ENCODE data around the gene PCSK5. TPM values are rescaled to one million over a fixed set of nuclear protein-coding genes. Genes with fewer than 3 reads are reported as not detected.
A peak's percentile ranks its signal among the peaks of the same experiment; 100 is the strongest.

The PCSK5 gene
- total and polyA plus RNA-seq, 5 experiments from 2014 or later = 6.5 to 22.8 (median 14.7) TPM

DNA sequence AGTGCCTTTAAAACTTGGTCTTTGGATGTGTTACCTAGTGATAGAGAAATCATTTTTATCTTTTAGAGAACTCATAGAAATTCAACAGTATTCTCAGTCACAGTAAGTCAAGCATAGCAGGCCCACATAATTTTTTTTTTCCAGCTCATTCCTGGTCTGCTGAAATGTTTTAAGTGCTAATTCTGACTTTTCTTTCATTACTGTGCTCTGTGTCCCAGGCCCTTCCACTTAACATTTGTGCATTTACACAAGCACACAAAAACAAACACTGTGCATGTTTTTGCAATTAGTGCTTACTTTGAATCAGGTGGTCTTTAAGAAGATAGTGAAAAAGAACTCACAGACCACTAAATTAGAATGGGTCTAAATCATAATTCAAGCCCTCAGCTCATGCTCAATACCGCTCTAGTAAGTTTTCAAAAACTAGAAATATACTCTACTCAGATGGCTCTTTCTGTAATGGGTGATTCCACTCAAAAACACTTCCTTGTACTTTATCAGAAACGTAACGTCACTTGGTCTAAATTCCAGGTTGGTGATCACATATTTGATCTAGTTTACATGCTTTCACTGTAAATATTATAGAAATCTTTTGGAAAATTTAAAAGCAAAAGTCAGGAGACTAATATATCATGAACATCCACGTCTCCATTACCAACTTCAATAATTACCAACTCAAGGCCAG lies 107.8 kb downstream of the PCSK5 start:
- Mint-ChIP-seq H3K4me1 (peaks cover 24 to 74% (median 48%) of the 10 kb centered on the region in 4 donors), H3K4me3 (no peak overlapping the region), H3K27ac (peak overlapping the region in 1 of 10 donors; percentile 33), H3K36me3 (peaks cover 15 to 24% (median 23%) of the 10 kb centered on the region in 3 donors), H3K9me3 (peaks cover 0 to 8% (median 0%) of the 10 kb centered on the region in 9 donors), H3K27me3 (no peaks in the 10 kb centered on the region)
- DNase-seq (no peak), ATAC-seq (no peak)
- POLR2A ChIA-PET = no interaction called here

DNA sequence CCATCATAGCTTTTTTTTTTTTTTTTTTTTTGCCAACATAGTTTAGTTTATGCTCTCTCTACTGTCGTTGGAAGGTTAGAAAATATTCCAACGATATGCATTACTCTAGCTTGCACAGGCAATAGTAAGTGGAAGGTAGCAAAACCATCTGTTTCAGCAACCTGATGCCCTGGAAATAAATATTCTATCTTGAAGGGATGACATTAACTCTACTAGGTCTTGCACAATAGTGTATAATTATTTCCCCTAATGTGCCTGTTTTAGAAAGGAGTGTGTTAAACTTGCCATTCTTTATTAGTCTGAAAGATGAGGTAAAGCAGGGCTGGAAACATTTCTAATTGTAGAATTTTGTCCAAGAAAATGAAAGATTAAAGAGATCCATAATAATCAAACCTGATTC lies 111.0 kb downstream of the PCSK5 start:
- Mint-ChIP-seq H3K27ac (peak overlapping the region in 4 of 10 donors; percentile 8 to 30 (median 20)), H3K36me3 (peaks cover 0 to 27% (median 7%) of the 10 kb centered on the region in 3 donors), H3K4me3 (no peak overlapping the region), H3K9me3 (peaks cover 0 to 4% (median 0%) of the 10 kb centered on the region in 9 donors), H3K27me3 (no peaks in the 10 kb centered on the region), H3K4me1 (peaks cover 19 to 73% (median 50%) of the 10 kb centered on the region in 4 donors)
- no peak for ATAC-seq
- DNase-seq = no peak
- POLR2A ChIA-PET = no interaction called here

DNA sequence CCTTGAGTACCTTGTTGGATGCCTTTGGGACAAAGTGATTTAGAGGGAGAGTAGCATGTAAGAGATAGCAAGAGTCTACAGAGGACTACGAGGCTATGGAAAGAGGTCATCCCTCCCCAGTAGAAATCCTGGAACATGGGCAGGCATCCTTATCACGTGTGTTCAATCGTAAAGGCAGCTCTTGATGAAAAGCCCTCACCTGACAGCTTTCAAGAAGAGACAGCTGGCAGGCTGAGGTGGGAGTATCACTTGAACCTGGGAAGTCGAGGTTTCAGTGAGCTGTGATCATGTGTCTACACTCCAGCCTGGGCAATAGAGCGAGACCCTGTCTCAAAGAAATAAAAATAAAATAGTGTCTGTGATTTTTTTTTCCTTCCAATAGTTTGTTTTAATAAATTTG lies 112.6 kb downstream of the PCSK5 start:
- Mint-ChIP-seq H3K27me3 (no peaks in the 10 kb centered on the region), H3K4me3 (no peak overlapping the region), H3K36me3 (peaks cover 0 to 20% (median 5%) of the 10 kb centered on the region in 3 donors), H3K27ac (peak overlapping the region in 8 of 10 donors; percentile 1 to 41 (median 32)), H3K9me3 (peaks cover 0 to 4% (median 0%) of the 10 kb centered on the region in 9 donors), H3K4me1 (peaks cover 19 to 70% (median 52%) of the 10 kb centered on the region in 4 donors)
- no peak for DNase-seq
- POLR2A ChIA-PET = no interaction called here
- ATAC-seq = no peak

DNA sequence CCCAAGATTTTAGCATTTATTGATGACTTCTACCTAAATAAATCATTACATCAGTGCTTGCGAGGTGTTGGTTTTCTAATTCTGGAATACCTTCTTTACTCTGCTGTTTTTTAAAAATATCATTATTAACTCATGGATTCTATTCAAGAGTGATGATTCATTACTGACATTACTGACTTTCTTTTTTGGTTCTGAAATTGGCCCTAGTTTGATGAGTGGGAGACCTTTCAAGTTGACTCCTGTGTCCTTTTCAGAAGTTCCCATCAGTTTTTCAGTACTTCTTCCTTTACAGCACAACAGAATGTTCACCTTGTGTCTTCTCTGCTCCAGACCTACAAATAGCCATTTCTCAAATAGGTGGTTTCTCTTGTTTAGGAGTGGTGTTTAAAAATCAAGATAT lies 114.1 kb downstream of the PCSK5 start:
- Mint-ChIP-seq H3K4me3 (peak overlapping the region in 3 of 10 donors; percentile 1 to 41 (median 8)), H3K4me1 (peaks cover 19 to 75% (median 58%) of the 10 kb centered on the region in 4 donors), H3K36me3 (peaks cover 0 to 18% (median 0%) of the 10 kb centered on the region in 3 donors), H3K27ac (peak overlapping the region in 7 of 10 donors; percentile 3 to 64 (median 43)), H3K27me3 (no peaks in the 10 kb centered on the region), H3K9me3 (peaks cover 0 to 4% (median 0%) of the 10 kb centered on the region in 9 donors)
- DNase-seq (no peak), ATAC-seq (no peak)
- POLR2A ChIA-PET = no interaction called here

DNA sequence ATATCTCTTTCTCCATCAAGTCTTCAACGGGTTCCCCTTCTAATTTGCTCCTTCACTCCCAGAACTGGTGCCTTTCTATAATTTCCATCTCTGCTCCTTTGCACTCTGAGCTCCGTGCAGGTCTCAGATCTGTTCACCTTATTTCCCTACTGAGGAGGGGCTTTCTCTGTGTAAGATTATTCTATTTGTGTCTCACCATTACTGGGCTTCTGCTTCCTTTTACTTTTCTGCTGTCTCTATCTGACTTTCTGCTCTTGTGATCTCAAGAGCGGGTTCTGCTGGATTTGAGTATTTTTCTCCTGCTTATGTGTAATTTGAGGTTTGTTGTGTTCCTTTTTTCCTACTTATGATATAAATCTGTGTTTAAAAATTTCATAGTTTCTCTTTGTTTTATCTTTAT lies 117.5 kb downstream of the PCSK5 start:
- peaks cover 18 to 74% (median 61%) of the 10 kb centered on the region in 4 donors for H3K4me1 Mint-ChIP-seq

DNA sequence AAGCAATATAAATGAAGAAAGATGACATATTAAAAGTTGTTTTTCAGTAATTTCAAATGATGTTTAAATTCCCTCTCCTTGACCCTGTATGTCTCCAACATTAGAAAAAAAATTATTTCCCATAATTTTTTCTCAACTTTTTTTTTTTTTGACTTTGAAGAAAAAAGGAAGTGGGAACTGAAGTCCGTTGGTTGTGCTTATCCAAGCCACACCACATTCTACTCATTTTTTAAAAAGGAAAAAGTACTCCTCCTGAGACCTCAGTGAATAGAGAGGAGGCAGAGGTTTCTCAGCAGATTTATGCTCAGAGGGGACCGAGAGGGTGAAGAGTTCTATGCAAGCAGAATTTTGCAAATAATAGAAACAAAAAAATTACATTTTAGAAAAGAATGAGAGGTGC lies 123.3 kb downstream of the PCSK5 start:
- ATAC-seq (no peak), DNase-seq (no peak)
- Mint-ChIP-seq H3K27ac (no peak overlapping the region), H3K9me3 (peaks cover 0 to 13% (median 1%) of the 10 kb centered on the region in 9 donors), H3K4me3 (no peak overlapping the region), H3K27me3 (no peaks in the 10 kb centered on the region), H3K36me3 (peaks cover 0 to 7% (median 5%) of the 10 kb centered on the region in 3 donors), H3K4me1 (peaks cover 26 to 78% (median 58%) of the 10 kb centered on the region in 4 donors)
- POLR2A ChIA-PET = interaction anchor here (1.4 kb wide), 1 partner anchor 74 kb away, joined by 3 read pairs; no protein-coding TSS in a partner anchor

More for the DNA sequence above, 117.5 kb downstream of the PCSK5 start:
- DNase-seq (no peak), ATAC-seq (peak in 1 of 2 donors; percentile 35)
- Mint-ChIP-seq H3K4me3 (peak overlapping the region; percentile 52 to 83 (median 72)), H3K27me3 (no peaks in the 10 kb centered on the region), H3K36me3 (peaks cover 0 to 16% (median 0%) of the 10 kb centered on the region in 3 donors), H3K9me3 (peaks cover 0 to 4% (median 0%) of the 10 kb centered on the region in 9 donors), H3K27ac (peak overlapping the region; percentile 4 to 89 (median 68))
- POLR2A ChIA-PET = interaction anchor here (1.0 kb wide), 1 partner anchor 15 kb away, joined by 3 read pairs; no protein-coding TSS in a partner anchor

DNA sequence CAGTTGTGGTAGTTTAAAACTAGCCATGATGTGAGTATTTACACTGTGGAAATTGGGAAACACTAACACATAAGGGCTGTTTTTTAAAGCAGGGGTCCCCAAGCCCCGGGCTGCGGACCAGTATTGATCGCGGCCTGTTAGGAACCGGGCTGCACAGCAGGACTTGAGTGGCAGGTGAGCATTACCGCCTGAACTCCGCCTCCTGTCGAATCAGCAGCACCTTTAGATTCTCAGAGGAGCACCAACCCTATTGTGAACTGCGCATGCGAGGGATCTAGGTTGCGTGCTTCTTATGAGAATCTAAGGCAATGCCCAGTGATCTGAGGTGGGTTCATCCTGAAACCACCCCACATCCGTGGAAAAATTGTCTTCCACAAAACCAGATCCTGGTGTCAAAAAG lies 127.8 kb downstream of the PCSK5 start:
- no peak for DNase-seq
- Mint-ChIP-seq H3K9me3 (peaks cover 0 to 13% (median 1%) of the 10 kb centered on the region in 9 donors), H3K4me1 (peaks cover 46 to 88% (median 79%) of the 10 kb centered on the region in 4 donors), H3K27me3 (no peaks in the 10 kb centered on the region), H3K36me3 (peaks cover 0 to 7% (median 0%) of the 10 kb centered on the region in 3 donors), H3K4me3 (peak overlapping the region in 6 of 10 donors; percentile 1 to 69 (median 52)), H3K27ac (peak overlapping the region; percentile 4 to 98 (median 80))
- POLR2A ChIA-PET = no interaction called here
- no peak for ATAC-seq

DNA sequence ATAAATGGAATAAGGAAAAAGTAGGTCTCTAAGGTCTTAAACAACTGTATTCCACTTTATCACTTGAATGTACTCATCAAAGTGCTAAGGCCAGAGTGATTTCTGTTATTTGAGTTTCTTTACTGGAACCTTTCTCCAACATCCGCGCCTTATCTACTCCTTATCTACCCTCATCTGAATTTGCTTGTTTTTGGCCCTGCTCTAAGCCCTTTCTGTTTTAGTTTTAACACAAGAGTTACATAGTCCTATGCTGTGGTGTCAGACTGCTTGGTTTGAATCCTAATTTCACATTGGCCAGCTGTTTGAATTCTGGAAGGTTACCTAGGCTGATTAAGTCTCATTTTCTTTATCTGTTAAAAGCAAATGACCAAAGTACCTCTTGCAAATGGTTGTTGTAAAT lies 128.3 kb downstream of the PCSK5 start:
- H3K9me3 Mint-ChIP-seq = peaks cover 0 to 13% (median 1%) of the 10 kb centered on the region in 9 donors
- ATAC-seq (peak; percentile 55 to 60), DNase-seq (peak in 2 of 10 donors; percentile 17 to 27)
- peak overlapping the region in 9 of 10 donors; percentile 64 to 98 (median 81) for H3K27ac Mint-ChIP-seq
- H3K4me3 Mint-ChIP-seq = peak overlapping the region in 9 of 10 donors; percentile 1 to 69 (median 50)
- H3K27me3 Mint-ChIP-seq = no peaks in the 10 kb centered on the region
- peaks cover 0 to 7% (median 0%) of the 10 kb centered on the region in 3 donors for H3K36me3 Mint-ChIP-seq
- POLR2A ChIA-PET = no interaction called here
- peaks cover 50 to 89% (median 79%) of the 10 kb centered on the region in 4 donors for H3K4me1 Mint-ChIP-seq

DNA sequence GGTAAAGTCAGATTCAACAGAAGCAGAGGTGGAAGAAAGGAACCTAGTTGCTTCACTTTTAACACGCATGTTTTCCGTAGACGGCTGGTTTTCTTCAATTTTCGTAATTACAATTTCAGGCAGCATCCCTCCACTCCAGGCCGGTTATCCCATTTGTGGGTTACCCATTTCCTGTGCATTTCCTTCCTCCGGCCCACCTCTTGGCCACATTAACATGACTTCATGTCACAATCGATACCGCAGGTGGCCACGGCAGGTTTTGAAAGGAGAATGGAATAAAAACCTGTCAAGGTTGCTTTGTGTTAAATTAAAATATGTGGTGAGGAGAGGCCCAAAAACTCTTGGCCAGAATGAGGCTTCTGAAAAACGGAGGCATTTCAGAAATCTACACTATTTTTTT lies 130.2 kb downstream of the PCSK5 start:
- peak overlapping the region; percentile 88 to 99 (median 95) for H3K27ac Mint-ChIP-seq
- H3K4me1 Mint-ChIP-seq = peaks cover 57 to 98% (median 90%) of the 10 kb centered on the region in 4 donors
- no peaks in the 10 kb centered on the region for H3K27me3 Mint-ChIP-seq
- peak overlapping the region; percentile 40 to 85 (median 70) for H3K4me3 Mint-ChIP-seq
- DNase-seq (peak in 2 of 10 donors; percentile 16 to 17), ATAC-seq (no peak)
- POLR2A ChIA-PET = no interaction called here
- peaks cover 0 to 10% (median 1%) of the 10 kb centered on the region in 9 donors for H3K9me3 Mint-ChIP-seq
- peaks cover 0 to 5% (median 0%) of the 10 kb centered on the region in 3 donors for H3K36me3 Mint-ChIP-seq

DNA sequence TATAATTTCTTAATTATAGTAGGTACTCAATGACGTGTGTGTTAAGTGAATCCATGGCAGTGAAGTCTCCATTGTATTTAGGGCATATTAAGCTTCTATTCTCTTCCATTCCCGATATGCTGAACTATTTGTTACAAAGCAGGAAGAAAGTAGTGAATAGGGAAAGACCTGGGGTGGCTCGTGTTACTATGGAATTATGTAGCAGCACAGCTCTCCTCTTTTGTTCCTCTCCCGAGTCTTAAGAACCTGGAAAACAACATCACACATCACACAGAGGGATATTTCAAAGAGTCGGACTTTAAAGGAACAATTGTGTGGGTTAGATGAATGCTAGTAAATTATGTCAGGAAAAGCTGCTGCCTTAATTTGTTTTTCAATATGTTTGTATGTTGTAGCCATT lies 131.8 kb downstream of the PCSK5 start:
- DNase-seq (no peak), ATAC-seq (no peak)
- H3K4me3 Mint-ChIP-seq = peak overlapping the region in 4 of 10 donors; percentile 43 to 87 (median 72)
- POLR2A ChIA-PET = interaction anchor here (0.9 to 3.3 kb wide), 4 partner anchors 14 to 132 kb away, joined by 3 to 17 read pairs (median 4); partner anchors contain the start of gene PCSK5
- H3K27ac Mint-ChIP-seq = peak overlapping the region; percentile 78 to 99 (median 97)
- peaks cover 56 to 98% (median 92%) of the 10 kb centered on the region in 4 donors for H3K4me1 Mint-ChIP-seq
- no peaks in the 10 kb centered on the region for H3K9me3 Mint-ChIP-seq
- peaks cover 0 to 4% (median 3%) of the 10 kb centered on the region in 3 donors for H3K36me3 Mint-ChIP-seq
- H3K27me3 Mint-ChIP-seq = no peaks in the 10 kb centered on the region

DNA sequence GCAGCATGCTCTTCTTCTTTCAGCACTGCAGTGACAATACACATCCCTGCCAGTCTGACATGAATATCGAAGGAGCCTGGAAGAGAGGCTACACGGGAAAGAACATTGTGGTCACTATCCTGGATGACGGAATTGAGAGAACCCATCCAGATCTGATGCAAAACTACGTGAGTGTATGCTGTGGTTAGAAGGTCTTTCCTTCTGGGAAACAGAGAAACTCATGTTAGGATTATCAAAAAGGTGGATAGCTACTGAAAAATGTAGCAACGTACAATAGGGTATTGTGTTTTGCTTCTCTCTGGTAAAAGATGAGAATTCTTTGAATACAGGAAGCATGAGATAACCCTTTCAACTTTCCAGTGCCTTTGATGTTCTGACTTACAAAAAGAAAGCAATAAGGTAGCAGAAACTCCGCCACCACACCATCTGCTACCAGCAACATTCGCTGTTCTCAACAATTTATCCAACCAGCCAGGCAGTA lies 133.3 kb downstream of the PCSK5 start:
- Mint-ChIP-seq H3K4me1 (peaks cover 60 to 98% (median 95%) of the 10 kb centered on the region in 4 donors), H3K36me3 (peaks cover 0 to 5% (median 3%) of the 10 kb centered on the region in 3 donors), H3K4me3 (peak overlapping the region; percentile 64 to 87 (median 78)), H3K27me3 (no peaks in the 10 kb centered on the region), H3K27ac (peak overlapping the region; percentile 78 to 99 (median 97)), H3K9me3 (no peaks in the 10 kb centered on the region)
- DNase-seq (peak; percentile 8 to 85 (median 60)), ATAC-seq (peak; percentile 83 to 90)
- POLR2A ChIA-PET = interaction anchor here (2.0 to 3.3 kb wide), 2 partner anchors 130 to 133 kb away, joined by 6 to 17 read pairs; partner anchors contain the start of gene PCSK5

DNA sequence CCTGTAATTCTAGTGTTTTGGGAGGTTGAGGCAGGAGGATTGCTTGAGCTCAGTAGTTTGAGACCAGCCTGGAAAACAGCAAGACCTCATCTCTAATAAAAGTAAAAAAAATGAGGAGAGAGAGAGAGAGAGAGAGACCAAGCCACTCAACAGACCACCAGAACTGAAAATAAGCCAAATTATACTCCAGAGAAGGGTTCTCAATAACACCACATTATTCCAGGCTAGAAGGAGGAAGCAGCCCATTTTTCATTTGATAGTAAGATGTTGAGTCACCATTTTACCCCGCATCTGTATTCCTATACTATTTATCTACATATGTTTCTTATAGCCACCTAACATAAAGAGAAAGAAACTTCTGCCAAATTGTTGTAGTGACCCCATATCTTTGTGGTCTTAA lies 134.8 kb downstream of the PCSK5 start:
- ATAC-seq = no peak
- peaks cover 0 to 13% (median 7%) of the 10 kb centered on the region in 3 donors for H3K36me3 Mint-ChIP-seq
- H3K4me1 Mint-ChIP-seq = peaks cover 56 to 88% (median 87%) of the 10 kb centered on the region in 4 donors
- H3K27me3 Mint-ChIP-seq = no peaks in the 10 kb centered on the region
- no peaks in the 10 kb centered on the region for H3K9me3 Mint-ChIP-seq
- peak overlapping the region in 7 of 10 donors; percentile 9 to 87 (median 80) for H3K4me3 Mint-ChIP-seq
- POLR2A ChIA-PET = interaction anchor here (1.3 kb wide), 1 partner anchor 135 kb away, joined by 4 read pairs; the partner anchor contains the start of gene PCSK5
- DNase-seq = no peak
- peak overlapping the region; percentile 78 to 99 (median 97) for H3K27ac Mint-ChIP-seq

All from naive thymus-derived CD8-positive, alpha-beta T cell (primary cell).